Hepatocyte (in vitro differentiated cells): ENCODE data around the gene CEP55. TPM values are rescaled to one million over a fixed set of nuclear protein-coding genes. Genes with fewer than 3 reads are reported as not detected.

Experiments
- DNase-seq: peaks from one replicate; pipeline ENCODE4 v3.0.0-alpha.2; 2016; ENCODE audit warnings: low spot score
- H2AFZ ChIP-seq: fragments of 200-600 bp; sonication (generic); 2 replicates; pipeline ENCODE4 v1.6.0; 2016; ENCODE audit warnings: antibody characterized with exemption, mild to moderate bottlenecking
- H3K27ac ChIP-seq: fragments of 200-600 bp; sonication (generic); 2 replicates; pipeline ENCODE4 v1.5.1; 2016; ENCODE audit warnings: mild to moderate bottlenecking
- H3K27me3 ChIP-seq: fragments of 200-600 bp; sonication (generic); 2 replicates; pipeline ENCODE4 v1.6.1; 2016
- H3K36me3 ChIP-seq: fragments of 200-600 bp; sonication (generic); replicated peaks from 2 replicates; pipeline ENCODE4 v1.5.1; 2016; ENCODE audit warnings: low read depth; ENCODE audit not compliant: insufficient read depth
- H3K4me1 ChIP-seq: fragments of 200-600 bp; sonication (generic); 2 replicates; pipeline ENCODE4 v1.5.1; 2016; ENCODE audit warnings: mild to moderate bottlenecking, moderate library complexity; ENCODE audit not compliant: insufficient read depth
- H3K4me2 ChIP-seq: fragments of 200-600 bp; sonication (generic); 2 replicates; pipeline ENCODE4 v1.6.0; 2016
- H3K4me3 ChIP-seq: fragments of 200-600 bp; sonication (generic); 2 replicates; pipeline ENCODE4 v1.5.1; 2016; ENCODE audit warnings: mild to moderate bottlenecking
- H3K79me2 ChIP-seq: fragments of 200-600 bp; sonication (generic); 2 replicates; pipeline ENCODE4 v1.6.0; 2017; ENCODE audit warnings: mild to moderate bottlenecking
- H3K9me2 ChIP-seq: fragments of 200-600 bp; sonication (generic); replicated peaks from 2 replicates; pipeline ENCODE4 v1.6.0; 2017; ENCODE audit warnings: mild to moderate bottlenecking; ENCODE audit not compliant: insufficient read depth
- H3K9me3 ChIP-seq: fragments of 200-600 bp; sonication (generic); 2 replicates; pipeline ENCODE4 v1.5.1; 2016; ENCODE audit warnings: low read depth, mild to moderate bottlenecking
- H4K20me1 ChIP-seq: fragments of 200-600 bp; sonication (generic); 2 replicates; pipeline ENCODE4 v1.6.0; 2016; ENCODE audit warnings: mild to moderate bottlenecking; ENCODE audit not compliant: insufficient read depth, poor library complexity, severe bottlenecking
- CTCF ChIP-seq: fragments of 200-600 bp; sonication (generic); IDR thresholded peaks from 2 replicates; pipeline ENCODE4 v1.5.1; 2016; ENCODE audit warnings: antibody characterized with exemption, mild to moderate bottlenecking; ENCODE audit not compliant: poor library complexity
- EZH2 ChIP-seq: fragments of 200-600 bp; sonication (generic); IDR thresholded peaks from 2 replicates; pipeline ENCODE4 v1.6.1; 2016; ENCODE audit warnings: antibody characterized with exemption, mild to moderate bottlenecking, borderline replicate concordance
- EZH2phosphoT487 ChIP-seq: fragments of 200-600 bp; sonication (generic); IDR thresholded peaks from one replicate; pipeline ENCODE4 v1.6.1; 2018; ENCODE audit warnings: antibody characterized with exemption, mild to moderate bottlenecking, low read depth, moderate library complexity; ENCODE audit not compliant: unreplicated experiment, severe bottlenecking
- WGBS: methylation state at CpG from one replicate; pipeline ENCODE4 v1.1.6; 2016; ENCODE audit warnings: low lambda C conversion rate; ENCODE audit errors: missing lambda C conversion rate; 5-methylcytosine and 5-hydroxymethylcytosine counted together
- polyA plus RNA-seq: library from polyadenylated mRNA; unstranded; fragments of >200 nt; fragmentation: Nextera tagmentation; extraction: Ambion mirVana; gene quantifications from 2 replicates; pipeline ENCODE4 v1.2.1, GENCODE V29; 2016
- total RNA-seq: library from RNA; depleted of rRNA; stranded (reverse); fragments of >200 nt; gene quantifications from 2 replicates; pipeline ENCODE4 v1.2.3, GENCODE V29; 2014

CEP55 gene
- total and polyA plus RNA-seq, 2 experiments from 2014 or later, result 4.0 to 5.4 TPM

GRCh38 chr10:93560541-93560940 lies 64.1 kb downstream of the CEP55 start:
- peaks cover 1% of the 10 kb centered on the region for H3K4me1 ChIP-seq
- no peak overlapping the region for H3K4me2 ChIP-seq
- H3K9me3 ChIP-seq, result no peaks in the 10 kb centered on the region
- TF ChIP-seq EZH2 (no peak), EZH2phosphoT487 (no peak)
- no peak for DNase-seq
- no peak overlapping the region for H2AFZ ChIP-seq
- no peak overlapping the region for H3K27ac ChIP-seq
- WGBS, result 95% methylated on average over 6 of the region's 6 CpGs
- no peaks in the 10 kb centered on the region for H3K36me3 ChIP-seq
- H3K79me2 ChIP-seq, result no peaks in the 10 kb centered on the region
- H3K27me3 ChIP-seq, result peaks cover 15% of the 10 kb centered on the region
- no peaks in the 10 kb centered on the region for H3K9me2 ChIP-seq
- no peaks in the 10 kb centered on the region for H4K20me1 ChIP-seq
- no peak overlapping the region for H3K4me3 ChIP-seq

GRCh38 chr10:93565446-93565845 lies 69.0 kb downstream of the CEP55 start:
- H3K4me3 ChIP-seq, result no peak overlapping the region
- H3K4me2 ChIP-seq, result no peak overlapping the region
- no peak overlapping the region for H2AFZ ChIP-seq
- H4K20me1 ChIP-seq, result no peaks in the 10 kb centered on the region
- 71% methylated on average over 3 of the region's 3 CpGs for WGBS
- H3K36me3 ChIP-seq, result no peaks in the 10 kb centered on the region
- TF ChIP-seq CTCF, result no peak
- TF ChIP-seq EZH2phosphoT487, result no peak
- no peak for TF ChIP-seq EZH2
- no peak for DNase-seq
- H3K27ac ChIP-seq, result no peak overlapping the region
- H3K9me2 ChIP-seq, result no peaks in the 10 kb centered on the region
- no peaks in the 10 kb centered on the region for H3K9me3 ChIP-seq
- peaks cover 60% of the 10 kb centered on the region for H3K27me3 ChIP-seq
- H3K79me2 ChIP-seq, result no peaks in the 10 kb centered on the region
- peaks cover 3% of the 10 kb centered on the region for H3K4me1 ChIP-seq

- no peaks in the 10 kb centered on the region for H4K20me1 ChIP-seq
- H3K27ac ChIP-seq, result no peak within 1 kb of the TSS
- no peaks in the 10 kb centered on the region for H3K79me2 ChIP-seq
- H2AFZ ChIP-seq, result peak within 1 kb of the TSS; percentile 46
- peak; percentile 54 for DNase-seq
- H3K9me3 ChIP-seq, result no peaks in the 10 kb centered on the region
- H3K9me2 ChIP-seq, result no peaks in the 10 kb centered on the region
- peak within 1 kb of the TSS; percentile 16 for H3K4me3 ChIP-seq
- no peak for TF ChIP-seq EZH2phosphoT487
- peak; percentile 75 for TF ChIP-seq EZH2
- peaks cover 3% of the 10 kb centered on the region for H3K4me1 ChIP-seq
- 2% methylated on average over 85 of the region's 85 CpGs for WGBS
- H3K27me3 ChIP-seq, result peaks cover 61% of the 10 kb centered on the region
- H3K4me2 ChIP-seq, result peak within 1 kb of the TSS; percentile 91
- no peaks in the 10 kb centered on the region for H3K36me3 ChIP-seq
These were observed 70.2 kb downstream of the CEP55 start, which contains the start of gene FFAR4 for GRCh38 chr10:93566435-93567276. FFAR4 (plus strand) TSS chr10:93566665; CDS start chr10:93566721, 56 bp downstream.

- no peaks in the 10 kb centered on the region for H4K20me1 ChIP-seq
- H3K9me3 ChIP-seq, result no peaks in the 10 kb centered on the region
- no peak for DNase-seq
- 24% methylated on average over 33 of the region's 33 CpGs for WGBS
- H3K4me2 ChIP-seq, result peak overlapping the region; percentile 91
- no peak overlapping the region for H3K4me3 ChIP-seq
- H3K79me2 ChIP-seq, result no peaks in the 10 kb centered on the region
- peaks cover 61% of the 10 kb centered on the region for H3K27me3 ChIP-seq
- no peaks in the 10 kb centered on the region for H3K36me3 ChIP-seq
- H3K27ac ChIP-seq, result no peak overlapping the region
- peaks cover 3% of the 10 kb centered on the region for H3K4me1 ChIP-seq
- H3K9me2 ChIP-seq, result no peaks in the 10 kb centered on the region
- TF ChIP-seq CTCF (no peak), EZH2phosphoT487 (no peak), EZH2 (no peak)
- H2AFZ ChIP-seq, result no peak overlapping the region
These were observed 71.1 kb downstream of the CEP55 start for GRCh38 chr10:93567277-93568104.
